ENCODE results near the gene ITGAL. TPM values are rescaled to one million over a fixed set of nuclear protein-coding genes. Genes with fewer than 3 reads are reported as not detected.

ITGAL gene
- total RNA-seq, 4 donors from 2014 or later = 1.3 to 16.5 (median 4.1) TPM

GRCh38 chr16:30569746-30570635, 97.4 kb downstream of the ITGAL start:
- no peak for TF ChIP-seq CTCF (IDR thresholded peaks at IDR 0.05; ENCODE audit: low read depth)

DNA sequence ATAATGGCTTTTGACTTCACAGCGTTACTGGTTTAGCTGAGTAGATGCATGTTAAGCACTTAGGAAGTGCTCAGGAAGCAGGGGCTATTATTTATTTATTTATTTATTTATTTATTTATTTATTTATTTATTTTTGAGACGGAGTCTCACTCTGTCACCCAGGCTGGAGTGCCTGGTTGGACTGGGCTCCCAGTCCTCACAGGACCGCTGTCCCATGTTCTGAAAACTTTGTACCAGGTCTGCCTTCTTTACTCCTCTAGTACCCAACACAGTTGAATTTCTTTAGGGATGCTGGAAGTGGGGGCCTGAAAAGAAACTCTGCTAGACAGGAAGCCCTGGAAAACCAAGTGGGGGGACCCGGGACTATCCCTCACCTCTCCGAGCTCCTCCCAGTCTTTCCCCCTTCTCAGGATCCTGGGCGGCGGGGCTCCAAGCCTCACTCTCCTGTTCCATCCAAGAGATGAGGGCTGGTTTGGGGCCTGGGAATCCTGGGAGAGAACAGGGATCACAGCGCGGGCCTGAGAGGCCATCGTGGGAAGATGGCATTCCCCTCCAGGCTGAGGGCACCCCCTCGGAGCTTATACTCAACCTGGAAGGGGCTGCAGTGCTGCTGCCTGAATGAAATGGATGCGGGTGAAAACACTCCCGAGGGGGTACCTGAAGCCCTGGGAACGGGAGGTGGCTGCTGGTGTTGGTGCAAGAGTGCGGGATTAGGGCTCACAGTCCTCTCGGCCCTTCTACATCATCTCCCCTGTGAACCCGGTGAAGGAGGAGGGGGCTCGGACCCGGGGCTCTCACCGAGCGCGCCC, 98.3 kb downstream of the ITGAL start:
- TF ChIP-seq CTCF (IDR thresholded peaks at IDR 0.05; ENCODE audit: low read depth) = no peak

DNA sequence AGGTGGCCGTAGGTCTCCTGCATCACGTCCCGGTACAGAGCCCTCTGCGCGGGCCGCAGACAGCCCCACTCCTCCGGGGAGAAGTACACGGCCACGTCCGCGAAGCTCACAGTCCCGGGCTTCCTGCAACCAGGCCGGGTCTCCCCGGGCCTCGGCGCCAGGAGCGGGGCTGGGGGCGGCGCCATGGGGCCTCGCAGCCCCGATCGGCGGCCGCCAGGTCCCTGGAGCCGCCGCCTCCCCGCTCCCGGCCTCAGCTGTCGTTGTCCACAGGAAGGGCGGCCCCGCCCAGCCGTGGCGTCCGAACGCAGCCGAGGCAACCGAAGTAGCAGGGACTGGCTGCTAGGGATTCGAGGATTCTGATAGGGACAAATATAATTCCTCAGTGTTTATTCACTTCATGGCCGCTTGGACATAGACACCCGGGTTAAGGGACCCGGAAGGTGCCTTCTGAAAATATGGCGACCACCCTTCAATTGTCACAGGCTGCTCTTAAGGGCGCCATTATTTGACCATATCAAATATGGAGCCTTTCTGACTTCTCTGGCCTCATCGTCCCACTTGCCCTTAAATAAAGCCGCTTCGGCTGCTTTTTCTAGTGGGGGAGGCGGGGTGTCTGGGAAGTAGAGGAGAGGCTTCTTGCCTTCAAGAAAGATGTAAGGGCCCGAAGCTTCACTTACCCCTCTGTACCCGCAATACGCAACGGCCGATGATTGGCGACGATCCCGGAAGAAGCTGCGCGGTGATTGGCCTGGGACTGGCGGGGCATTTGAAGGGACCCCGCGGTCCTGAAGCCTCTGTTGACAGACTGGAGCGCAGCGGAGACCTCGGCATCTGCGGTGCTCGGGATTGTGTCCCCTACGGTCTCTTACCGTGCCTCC, 99.1 kb downstream of the ITGAL start, which contains the start of gene ZNF688:
Gene ZNF688, minus strand, starts transcription at position 270 of the 878 bp plus-strand sequence. Its CDS starts 85 bp downstream, at position 185.
- no peak for TF ChIP-seq CTCF (IDR thresholded peaks at IDR 0.05; ENCODE audit: low read depth)

Small RNAs within 50 kb of the gene (small RNA-seq; reads per million reads assigned to genes)
- gene MIR4518 (not detected), gene RF00019 (0.49 reads per million), gene RNU7-61P (not detected)

Other genes with a start within 250 kb of the ITGAL start
- 10 to 100 TPM in 1 of 4 donors, 1 to 10 TPM in 3; 2.4 to 10.9 (median 5.7) TPM for gene NPIPB13, start 224.3 kb upstream of the ITGAL start, total RNA-seq
- gene CD2BP2, start 117.4 kb upstream of the ITGAL start, total RNA-seq = 10 to 100 TPM; 17.4 to 36.4 (median 30.5) TPM
- 10 to 100 TPM; 16.8 to 44.6 (median 18.8) TPM for gene TBC1D10B, start 102.2 kb upstream of the ITGAL start, total RNA-seq
- not detected for gene MYL11, start 97.9 kb upstream of the ITGAL start, total RNA-seq
- gene SEPTIN1, start 90.2 kb upstream of the ITGAL start, total RNA-seq = 1 to 10 TPM in 3 of 4 donors, under 1 TPM in 1; 0.33 to 4.4 (median 1.8) TPM
- 1 to 10 TPM; 2.1 to 5.7 (median 2.7) TPM for gene ZNF48, start 77.3 kb upstream of the ITGAL start, total RNA-seq
- gene ZNF771, start 65.1 kb upstream of the ITGAL start, total RNA-seq = 10 to 100 TPM in 3 of 4 donors, 1 to 10 TPM in 1; 8.2 to 18.6 (median 14.2) TPM
- 10 to 100 TPM in 3 of 4 donors, 1 to 10 TPM in 1; 8.8 to 20.1 (median 15.2) TPM for gene DCTPP1, start 42.7 kb upstream of the ITGAL start, total RNA-seq
- gene SEPHS2, start 26.9 kb upstream of the ITGAL start, total RNA-seq = 10 to 100 TPM; 27.7 to 42.3 (median 29.4) TPM
- gene ZNF768, start 53.8 kb downstream of the ITGAL start, total RNA-seq = 10 to 100 TPM; 11.7 to 43.9 (median 19.2) TPM
- gene ZNF747, start 62.1 kb downstream of the ITGAL start, total RNA-seq = 10 to 100 TPM in 2 of 4 donors, 1 to 10 TPM in 2; 7.8 to 12.1 (median 10.1) TPM
- gene ZNF764, start 85.6 kb downstream of the ITGAL start, total RNA-seq = 10 to 100 TPM in 1 of 4 donors, 1 to 10 TPM in 3; 3.6 to 11.3 (median 4.9) TPM
- 10 to 100 TPM; 15.1 to 24.7 (median 17.0) TPM for gene ZNF688, start 99.0 kb downstream of the ITGAL start, total RNA-seq
- gene ZNF785, start 113.0 kb downstream of the ITGAL start, total RNA-seq = 1 to 10 TPM; 2.9 to 8.4 (median 6.6) TPM
- 1 to 10 TPM; 5.3 to 9.8 (median 7.4) TPM for gene ZNF689, start 137.6 kb downstream of the ITGAL start, total RNA-seq
- 10 to 100 TPM; 16.0 to 46.0 (median 22.1) TPM for gene PRR14, start 178.2 kb downstream of the ITGAL start, total RNA-seq
- 10 to 100 TPM in 3 of 4 donors, 1 to 10 TPM in 1; 8.0 to 25.8 (median 16.3) TPM for gene FBRS, start 185.7 kb downstream of the ITGAL start, total RNA-seq
- gene SRCAP, start 226.4 kb downstream of the ITGAL start, total RNA-seq = 10 to 100 TPM; 14.1 to 33.7 (median 20.0) TPM

Data from subcutaneous adipose tissue (tissue), 4 donors.